HG03064 (cell line): ENCODE results near the gene UBE3B.
"Not testable (repeated sequence)": the region's sequence is repeated elsewhere in the genome, so short reads cannot be mapped to it uniquely, and the experiment has no call there.

Source experiments
- ATAC-seq: cut with Tn5 transposase; IDR thresholded peaks from one replicate; pipeline ENCODE4 v1.9.1; 2021; ENCODE audit warnings: low read depth; ENCODE audit not compliant: unreplicated experiment

UBE3B gene

DNA sequence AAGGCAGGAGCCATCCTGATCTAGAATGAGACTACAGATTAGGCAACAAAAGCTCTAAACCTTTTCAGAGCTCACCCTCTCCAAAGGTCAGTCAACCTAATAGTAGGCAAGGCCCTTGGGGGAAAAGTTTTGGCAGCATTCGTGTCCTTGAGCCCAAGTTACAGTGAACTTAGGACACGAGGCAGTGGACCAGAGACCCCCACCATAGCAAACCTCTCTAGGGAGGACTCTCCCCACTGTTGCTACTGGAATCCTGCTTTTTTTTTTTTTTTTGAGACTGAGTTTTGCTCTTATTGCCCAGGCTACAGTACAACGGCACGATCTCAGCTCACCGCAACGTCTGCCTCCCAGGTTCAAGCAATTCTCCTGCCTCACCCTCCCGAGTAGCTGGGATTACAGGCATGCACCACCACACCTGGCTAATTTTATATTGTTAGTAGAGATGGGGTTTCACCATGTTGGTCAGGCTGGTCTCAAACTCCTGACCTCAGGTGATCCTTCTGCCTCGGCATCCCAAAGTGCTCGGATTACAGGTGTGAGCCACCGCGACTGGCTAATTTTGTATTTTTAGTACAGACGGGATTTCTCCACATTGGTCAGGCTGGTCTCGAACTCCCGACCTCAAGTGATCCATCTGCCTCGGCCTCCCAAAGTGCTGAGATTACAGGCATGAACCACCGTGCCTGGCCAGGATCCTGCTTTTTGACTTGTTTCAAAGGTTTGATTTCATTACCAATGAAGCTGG, 3.7 kb upstream of the UBE3B start:
- not testable (repeated sequence) for ATAC-seq

- ATAC-seq = no peak
These were observed 2.3 kb upstream of the UBE3B start for GRCh38 chr12:109475121-109475520.

DNA sequence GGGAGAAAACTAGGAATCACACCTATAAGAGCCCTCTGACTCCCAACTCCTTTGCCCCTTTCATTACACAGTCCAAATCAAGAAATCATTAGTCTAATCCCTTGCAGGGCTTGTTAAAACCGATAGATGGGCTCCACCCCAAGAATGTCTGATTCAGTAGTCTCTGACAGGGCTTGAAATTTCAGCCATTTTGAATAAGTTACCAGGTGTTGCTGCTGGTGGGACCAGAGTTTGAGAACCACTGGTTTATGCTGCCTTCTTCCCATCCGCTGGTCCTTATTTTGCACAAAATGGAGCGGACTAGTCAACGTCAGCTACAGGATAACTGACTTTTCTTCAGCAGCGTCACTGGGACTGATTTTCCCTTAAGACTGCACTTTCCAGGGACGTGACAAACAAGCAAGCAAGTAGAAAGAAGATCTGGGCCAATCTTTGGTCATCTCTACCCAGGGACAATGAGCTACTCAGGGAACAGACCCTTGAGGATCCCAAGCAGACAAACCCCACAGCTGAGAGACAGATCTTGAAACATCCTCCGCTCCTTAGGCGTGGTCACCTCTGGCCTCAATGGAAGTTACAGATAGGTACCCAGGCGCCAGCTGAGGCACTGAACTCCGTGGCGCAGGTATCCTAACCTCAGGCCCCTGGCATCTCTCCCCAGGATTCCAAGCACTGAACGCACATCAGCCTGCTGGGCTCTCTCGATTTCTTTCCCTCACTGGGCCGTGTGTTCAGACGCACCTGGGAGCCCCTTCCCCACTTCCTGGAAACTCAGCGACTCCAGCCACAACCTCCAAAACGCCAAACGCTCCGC, 1.2 kb upstream of the UBE3B start:
- ATAC-seq = no peak

DNA sequence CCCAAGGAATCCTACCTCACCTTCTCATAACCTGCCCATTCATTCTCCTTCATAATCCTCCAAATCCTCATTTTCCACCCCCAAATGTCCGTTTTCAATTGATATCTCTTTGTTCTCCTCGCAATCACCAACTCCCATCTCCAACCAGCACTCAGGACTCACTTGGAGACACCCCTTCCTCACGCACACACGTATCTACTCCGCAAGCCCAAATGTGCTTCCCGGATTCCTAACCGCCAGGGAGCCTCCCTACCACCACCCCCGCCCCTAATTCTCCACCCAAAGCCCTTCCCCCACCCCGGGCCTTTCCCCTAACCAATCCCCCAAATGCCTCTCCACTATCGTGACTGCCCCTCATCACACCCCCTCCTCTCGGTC, 638 bp upstream of the UBE3B start:
- ATAC-seq = no peak

- no peak for ATAC-seq
These were observed 505 bp downstream of the UBE3B start for GRCh38 chr12:109477963-109478315.

DNA sequence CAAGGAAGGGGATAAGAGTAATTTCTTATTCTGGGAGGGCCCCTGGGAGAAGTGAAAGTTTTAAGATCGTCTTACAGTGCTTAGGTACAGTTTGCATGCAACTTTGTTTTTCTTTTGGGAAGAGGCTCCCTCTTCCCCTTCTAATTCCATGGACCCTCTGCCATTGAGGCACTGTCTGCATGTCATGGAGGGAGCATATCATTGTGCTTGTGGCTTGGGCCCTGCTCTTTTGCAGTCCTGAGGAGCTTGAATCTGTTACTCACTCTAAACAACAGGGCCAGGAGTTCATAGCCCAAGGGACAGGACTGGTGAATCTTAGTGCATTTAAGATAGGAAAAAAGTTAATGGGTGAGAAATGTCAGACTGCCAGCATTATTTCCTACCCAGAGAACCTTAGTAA, 2.3 kb downstream of the UBE3B start:
- ATAC-seq = no peak

GRCh38 chr12:109480356-109480755, 2.9 kb downstream of the UBE3B start:
- ATAC-seq = no peak

GRCh38 chr12:109481863-109482262, 4.4 kb downstream of the UBE3B start:
- ATAC-seq = no peak

GRCh38 chr12:109482491-109482890, 5.1 kb downstream of the UBE3B start:
- no peak for ATAC-seq

DNA sequence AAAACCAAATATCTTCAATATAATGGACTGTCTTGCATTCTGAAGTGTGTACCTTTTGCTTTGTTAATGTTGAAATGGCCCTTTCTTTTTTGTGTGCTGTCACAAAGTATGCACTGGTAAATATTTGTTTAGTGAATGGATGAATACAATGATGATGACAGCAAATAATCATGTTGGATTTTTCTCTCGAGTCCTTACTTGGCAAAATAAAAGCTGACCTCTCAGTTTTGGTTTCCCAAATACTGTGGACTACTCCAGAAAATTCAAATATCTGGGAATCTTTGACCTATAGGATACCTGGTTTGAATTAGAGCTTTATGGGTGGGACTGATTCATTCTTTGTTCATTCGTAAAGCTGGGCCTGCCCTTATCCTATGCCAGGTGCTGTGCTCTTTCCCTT, 5.5 kb downstream of the UBE3B start:
- ATAC-seq = no peak

- no peak for ATAC-seq
These were observed 5.9 kb downstream of the UBE3B start for GRCh38 chr12:109483346-109483745.

- no peak for ATAC-seq
These were observed 7.8 kb downstream of the UBE3B start for GRCh38 chr12:109485201-109485600.

GRCh38 chr12:109487181-109488050, 10.0 kb downstream of the UBE3B start:
- ATAC-seq = no peak

GRCh38 chr12:109488051-109488665, 10.7 kb downstream of the UBE3B start:
- ATAC-seq = no peak

DNA sequence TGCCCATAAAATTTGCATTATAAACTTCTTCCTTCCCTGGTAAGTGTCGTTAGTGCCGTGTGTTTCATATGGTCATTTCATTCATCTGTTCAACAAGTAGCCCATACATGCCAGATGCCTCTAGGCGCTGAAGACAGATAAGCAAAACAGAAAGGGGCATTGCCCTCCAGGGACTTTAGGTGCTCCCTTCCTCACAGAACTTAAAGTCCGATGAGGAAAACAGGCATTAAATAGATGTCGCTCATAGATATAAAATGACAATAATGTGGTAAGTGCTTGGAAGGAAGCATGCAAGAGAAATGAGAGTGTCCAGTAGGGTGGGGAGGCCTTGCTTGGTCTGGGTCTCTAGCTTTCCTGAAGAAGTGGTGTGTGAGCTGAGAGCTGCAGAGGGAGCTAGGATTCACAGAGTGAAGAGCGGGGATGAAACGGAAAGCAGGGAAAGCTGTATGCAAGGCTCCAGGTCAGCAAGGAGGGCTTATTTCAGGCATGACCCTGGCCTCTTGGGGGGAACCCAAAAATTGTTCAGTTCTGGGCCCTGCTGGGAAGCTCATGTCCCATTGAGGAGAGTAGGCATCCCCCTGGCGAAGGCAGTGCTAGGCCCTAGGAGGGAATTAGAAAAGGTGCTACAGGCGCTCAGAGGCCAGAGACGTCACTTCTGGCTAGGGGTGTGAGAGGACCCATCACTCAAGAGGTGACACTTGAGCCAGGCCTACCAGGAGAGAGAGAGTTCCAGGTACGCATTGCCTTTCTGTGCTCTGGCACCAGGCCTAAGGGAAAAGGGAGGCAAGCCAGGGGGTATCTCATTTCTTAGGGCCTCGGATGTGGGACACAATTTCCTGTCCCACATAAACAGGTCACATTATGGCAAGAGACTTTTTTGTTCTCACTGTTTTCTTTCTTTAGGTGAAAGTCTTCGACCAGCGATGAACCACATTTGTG, 11.9 kb downstream of the UBE3B start:
- ATAC-seq = no peak

GRCh38 chr12:109489955-109490565, 12.6 kb downstream of the UBE3B start:
- no peak for ATAC-seq

DNA sequence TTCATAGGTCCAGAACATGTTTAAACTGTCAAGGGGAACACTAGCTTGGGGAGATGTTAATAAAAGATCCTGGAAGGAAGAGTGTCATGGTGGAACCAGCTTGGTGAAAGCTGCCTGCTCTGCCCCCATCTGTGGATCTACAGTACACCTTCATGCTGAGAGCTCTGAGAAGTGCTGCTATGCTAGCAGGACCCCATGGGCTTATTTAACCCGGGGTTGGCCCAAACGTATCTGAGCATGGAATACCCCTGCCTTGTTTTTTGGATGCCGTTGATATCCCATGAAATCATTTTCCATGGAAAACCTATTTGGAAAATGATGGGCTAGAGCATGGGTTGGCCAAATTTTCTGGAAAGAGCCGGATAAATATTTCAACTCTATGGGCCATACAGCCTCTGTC, 14.2 kb downstream of the UBE3B start:
- no peak for ATAC-seq

- ATAC-seq = no peak
These were observed 14.9 kb downstream of the UBE3B start for GRCh38 chr12:109492371-109492770.

GRCh38 chr12:109493090-109493489, 15.7 kb downstream of the UBE3B start:
- ATAC-seq = no peak
